IMR-90 (cell line): ENCODE data around the gene INMT.

Experiments
- BHLHE40 ChIP-seq: fragments of 150-350 bp; IDR thresholded peaks from 2 replicates; pipeline ENCODE4 v1.6.1; 2016; ENCODE audit warnings: mild to moderate bottlenecking, low read depth, low read length
- CEBPB ChIP-seq: IDR thresholded peaks from 2 replicates; pipeline ENCODE4 v1.6.1; 2012; ENCODE audit warnings: low read depth, low read length, improper control_type of control experiment
- FOS ChIP-seq: fragments of 150-350 bp; IDR thresholded peaks from 2 replicates; pipeline ENCODE4 v1.6.1; 2016; ENCODE audit warnings: low read depth, low read length
- MXI1 ChIP-seq: IDR thresholded peaks from 2 replicates; pipeline ENCODE4 v1.6.1; 2012; ENCODE audit warnings: low read depth, mild to moderate bottlenecking, low read length, moderate library complexity, borderline replicate concordance
- POLR2A ChIP-seq: IDR thresholded peaks from 2 replicates; pipeline ENCODE4 v1.6.1; 2012; ENCODE audit warnings: mild to moderate bottlenecking, low read depth, low read length
- RAD21 ChIP-seq: IDR thresholded peaks from 2 replicates; pipeline ENCODE4 v1.6.1; 2012; ENCODE audit warnings: low read length, improper control_type of control experiment
- RCOR1 ChIP-seq: IDR thresholded peaks from 2 replicates; pipeline ENCODE4 v1.6.1; 2012; ENCODE audit warnings: mild to moderate bottlenecking, low read length, improper control_type of control experiment; ENCODE audit not compliant: insufficient replicate concordance
- RFX5 ChIP-seq: IDR thresholded peaks from 2 replicates; pipeline ENCODE4 v1.8.0; 2012; ENCODE audit warnings: low read depth, mild to moderate bottlenecking, low read length, moderate library complexity
- SMC3 ChIP-seq: fragments of 150-350 bp; IDR thresholded peaks from 2 replicates; pipeline ENCODE4 v1.6.1; 2016; ENCODE audit warnings: low read depth, mild to moderate bottlenecking, antibody characterized with exemption, low read length, moderate library complexity
- TF ChIP-seq, protein P1 (sequence below): conservative IDR thresholded peaks from 2 replicates; pipeline ENCODE4 v1.5.1; 2012; ENCODE audit warnings: mild to moderate bottlenecking, low read depth, low read length, improper control_type of control experiment
- TF ChIP-seq, protein P2 (sequence below): fragments of 150-350 bp; IDR thresholded peaks from 2 replicates; pipeline ENCODE4 v1.6.1; 2017; ENCODE audit warnings: mild to moderate bottlenecking, antibody characterized with exemption, low read length, low read depth

DNA sequence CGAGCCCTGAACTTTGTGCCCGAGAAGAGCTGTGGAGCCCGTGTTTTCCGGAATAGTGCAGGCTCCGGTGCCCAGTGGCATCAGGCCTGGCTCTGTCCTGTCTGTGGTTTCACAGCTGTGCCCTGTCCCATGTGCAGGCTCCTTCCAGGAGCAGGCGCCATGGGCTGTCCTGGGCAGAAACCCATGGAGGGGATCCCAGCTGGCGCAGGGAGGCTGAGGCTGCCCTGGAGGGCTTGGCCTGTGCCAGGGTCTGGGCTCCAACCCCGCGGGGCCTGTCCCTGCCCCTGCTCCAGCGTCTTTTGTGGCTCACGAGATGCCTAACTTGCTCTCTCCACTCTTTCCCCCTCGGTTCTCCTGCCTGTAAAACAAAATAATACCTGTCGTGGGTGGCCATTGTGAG lies 46.3 kb upstream of the INMT start:
- TF ChIP-seq, protein P1, sequence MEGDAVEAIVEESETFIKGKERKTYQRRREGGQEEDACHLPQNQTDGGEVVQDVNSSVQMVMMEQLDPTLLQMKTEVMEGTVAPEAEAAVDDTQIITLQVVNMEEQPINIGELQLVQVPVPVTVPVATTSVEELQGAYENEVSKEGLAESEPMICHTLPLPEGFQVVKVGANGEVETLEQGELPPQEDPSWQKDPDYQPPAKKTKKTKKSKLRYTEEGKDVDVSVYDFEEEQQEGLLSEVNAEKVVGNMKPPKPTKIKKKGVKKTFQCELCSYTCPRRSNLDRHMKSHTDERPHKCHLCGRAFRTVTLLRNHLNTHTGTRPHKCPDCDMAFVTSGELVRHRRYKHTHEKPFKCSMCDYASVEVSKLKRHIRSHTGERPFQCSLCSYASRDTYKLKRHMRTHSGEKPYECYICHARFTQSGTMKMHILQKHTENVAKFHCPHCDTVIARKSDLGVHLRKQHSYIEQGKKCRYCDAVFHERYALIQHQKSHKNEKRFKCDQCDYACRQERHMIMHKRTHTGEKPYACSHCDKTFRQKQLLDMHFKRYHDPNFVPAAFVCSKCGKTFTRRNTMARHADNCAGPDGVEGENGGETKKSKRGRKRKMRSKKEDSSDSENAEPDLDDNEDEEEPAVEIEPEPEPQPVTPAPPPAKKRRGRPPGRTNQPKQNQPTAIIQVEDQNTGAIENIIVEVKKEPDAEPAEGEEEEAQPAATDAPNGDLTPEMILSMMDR = no peak
- no peak for TF ChIP-seq BHLHE40
- TF ChIP-seq RFX5 = no peak
- no peak for TF ChIP-seq MXI1
- TF ChIP-seq, protein P2, sequence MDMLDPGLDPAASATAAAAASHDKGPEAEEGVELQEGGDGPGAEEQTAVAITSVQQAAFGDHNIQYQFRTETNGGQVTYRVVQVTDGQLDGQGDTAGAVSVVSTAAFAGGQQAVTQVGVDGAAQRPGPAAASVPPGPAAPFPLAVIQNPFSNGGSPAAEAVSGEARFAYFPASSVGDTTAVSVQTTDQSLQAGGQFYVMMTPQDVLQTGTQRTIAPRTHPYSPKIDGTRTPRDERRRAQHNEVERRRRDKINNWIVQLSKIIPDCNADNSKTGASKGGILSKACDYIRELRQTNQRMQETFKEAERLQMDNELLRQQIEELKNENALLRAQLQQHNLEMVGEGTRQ = no peak
- TF ChIP-seq SMC3 = no peak
- no peak for TF ChIP-seq RAD21
- no peak for TF ChIP-seq RCOR1
- TF ChIP-seq POLR2A = no peak
- no peak for TF ChIP-seq CEBPB
- TF ChIP-seq FOS = no peak
